Non-pigmented ciliary epithelial cell (primary cell): ENCODE measurements around the gene MLLT1.
"Not testable (repeated sequence)": the region's sequence is repeated elsewhere in the genome, so short reads cannot be mapped to it uniquely, and the experiment has no call there.

Experiments
- DNase-seq: peaks from one replicate; pipeline ENCODE4 v3.0.0-alpha.2; 2010; ENCODE audit warnings: low read depth

Gene MLLT1

GRCh38 chr19:6279931-6280591 is at the start of gene MLLT1:
MLLT1 (minus strand) TSS chr19:6279975; CDS start chr19:6279784, 191 bp downstream.
- peak; percentile 77 for DNase-seq

- DNase-seq: no peak
These were observed 47.0 kb upstream of the MLLT1 start for GRCh38 chr19:6326815-6327214.

- DNase-seq: no peak
These were observed 45.8 kb upstream of the MLLT1 start for GRCh38 chr19:6325614-6326013.

- DNase-seq: no peak
These were observed 45.0 kb upstream of the MLLT1 start for GRCh38 chr19:6324757-6325156.

- DNase-seq: no peak
These were observed 42.5 kb upstream of the MLLT1 start for GRCh38 chr19:6322284-6322683.

- DNase-seq: no peak
These were observed 39.6 kb upstream of the MLLT1 start for GRCh38 chr19:6319376-6319775.

GRCh38 chr19:6318772-6319171 is 39.0 kb upstream of the MLLT1 start:
- peak; percentile 6 for DNase-seq

GRCh38 chr19:6315646-6316045 is 35.9 kb upstream of the MLLT1 start:
- not testable (repeated sequence) for DNase-seq

- DNase-seq: no peak
These were observed 33.7 kb upstream of the MLLT1 start for GRCh38 chr19:6313398-6313969.

- no peak for DNase-seq
These were observed 32.2 kb upstream of the MLLT1 start for GRCh38 chr19:6312018-6312417.

GRCh38 chr19:6298413-6298812 is 18.6 kb upstream of the MLLT1 start:
- DNase-seq: no peak

GRCh38 chr19:6297202-6297601 is 17.4 kb upstream of the MLLT1 start:
- DNase-seq: no peak

GRCh38 chr19:6292006-6292405 is 12.2 kb upstream of the MLLT1 start:
- DNase-seq: no peak

GRCh38 chr19:6288737-6289136 is 9.0 kb upstream of the MLLT1 start:
- no peak for DNase-seq

- DNase-seq: no peak
These were observed 7.6 kb upstream of the MLLT1 start for GRCh38 chr19:6287269-6287885.

GRCh38 chr19:6286676-6287075 is 6.9 kb upstream of the MLLT1 start:
- DNase-seq: no peak

GRCh38 chr19:6282393-6282792 is 2.6 kb upstream of the MLLT1 start:
- not testable (repeated sequence) for DNase-seq

GRCh38 chr19:6279620-6279930 is 200 bp downstream of the MLLT1 start:
- no peak for DNase-seq

- DNase-seq: no peak
These were observed 795 bp downstream of the MLLT1 start for GRCh38 chr19:6278740-6279619.

GRCh38 chr19:6278051-6278450 is 1.7 kb downstream of the MLLT1 start:
- no peak for DNase-seq

GRCh38 chr19:6276447-6276846 is 3.3 kb downstream of the MLLT1 start:
- no peak for DNase-seq

- no peak for DNase-seq
These were observed 4.5 kb downstream of the MLLT1 start for GRCh38 chr19:6275170-6275744.
